Measurements from ENCODE around the gene FARS2. TPM values are rescaled to one million over a fixed set of nuclear protein-coding genes. Genes with fewer than 3 reads are reported as not detected.

The FARS2 gene
- total and polyA plus RNA-seq, 4 donors, result 9.2 to 31.4 (median 19.4) TPM

GRCh38 chr6:5403609-5404008, 142.3 kb downstream of the FARS2 start:
- TF ChIP-seq CTCF (IDR thresholded peaks at IDR 0.05; ENCODE audit: control extremely low read depth, extremely low read depth), result no peak
- DNase-seq (no peak), ATAC-seq (ENCODE audit: insufficient read depth, low FRiP score) (no peak)
- H3K9ac ChIP-seq (ENCODE audit: insufficient read depth in 1 of 2, low read length in 2 of 2), result no peak overlapping the region
- peaks cover 0 to 4% (median 0%) of the 10 kb centered on the region in 4 donors for H3K9me3 ChIP-seq (ENCODE audit: control insufficient read depth in 4 of 4, insufficient read depth in 3 of 4, low read length in 3 of 4)
- no peaks in the 10 kb centered on the region for H3K27me3 ChIP-seq (ENCODE audit: control insufficient read depth in 3 of 3, insufficient read depth in 3 of 3, low read length in 2 of 3)
- H3K4me3 ChIP-seq, result no peak overlapping the region
- no peak overlapping the region for H3K27ac ChIP-seq (ENCODE audit: low read depth in 1 of 2, low read length in 1 of 2)
- no peaks in the 10 kb centered on the region for H3K36me3 ChIP-seq (ENCODE audit: control insufficient read depth in 4 of 4, insufficient read depth in 4 of 4, low read length in 4 of 4)
- H3K4me1 ChIP-seq (ENCODE audit: control insufficient read depth in 5 of 5, insufficient read depth in 5 of 5, low read length in 5 of 5), result no peaks in the 10 kb centered on the region

GRCh38 chr6:5405976-5406375, 144.7 kb downstream of the FARS2 start:
- no peaks in the 10 kb centered on the region for H3K36me3 ChIP-seq (ENCODE audit: control insufficient read depth in 4 of 4, insufficient read depth in 4 of 4, low read length in 4 of 4)
- peaks cover 0 to 4% (median 0%) of the 10 kb centered on the region in 4 donors for H3K9me3 ChIP-seq (ENCODE audit: control insufficient read depth in 4 of 4, insufficient read depth in 3 of 4, low read length in 3 of 4)
- TF ChIP-seq CTCF (IDR thresholded peaks at IDR 0.05; ENCODE audit: control extremely low read depth, extremely low read depth), result no peak
- no peak overlapping the region for H3K4me3 ChIP-seq
- no peaks in the 10 kb centered on the region for H3K27me3 ChIP-seq (ENCODE audit: control insufficient read depth in 3 of 3, insufficient read depth in 3 of 3, low read length in 2 of 3)
- DNase-seq (no peak), ATAC-seq (ENCODE audit: insufficient read depth, low FRiP score) (no peak)
- 97% methylated on average over 4 of the region's 4 CpGs for WGBS, 2 donors
- no peak overlapping the region for H3K27ac ChIP-seq (ENCODE audit: low read depth in 1 of 2, low read length in 1 of 2)
- no peaks in the 10 kb centered on the region for H3K4me1 ChIP-seq (ENCODE audit: control insufficient read depth in 5 of 5, insufficient read depth in 5 of 5, low read length in 5 of 5)
- H3K9ac ChIP-seq (ENCODE audit: insufficient read depth in 1 of 2, low read length in 2 of 2), result no peak overlapping the region

- Histone ChIP-seq H3K9ac (ENCODE audit: insufficient read depth in 1 of 2, low read length in 2 of 2) (no peak overlapping the region), H3K4me3 (no peak overlapping the region), H3K27me3 (ENCODE audit: control insufficient read depth in 3 of 3, insufficient read depth in 3 of 3, low read length in 2 of 3) (no peaks in the 10 kb centered on the region), H3K4me1 (ENCODE audit: control insufficient read depth in 5 of 5, insufficient read depth in 5 of 5, low read length in 5 of 5) (no peaks in the 10 kb centered on the region), H3K27ac (ENCODE audit: low read depth in 1 of 2, low read length in 1 of 2) (no peak overlapping the region), H3K36me3 (ENCODE audit: control insufficient read depth in 4 of 4, insufficient read depth in 4 of 4, low read length in 4 of 4) (peaks cover 0 to 2% (median 0%) of the 10 kb centered on the region in 4 donors), H3K9me3 (ENCODE audit: control insufficient read depth in 4 of 4, insufficient read depth in 3 of 4, low read length in 3 of 4) (no peaks in the 10 kb centered on the region)
- DNase-seq, result no peak
- TF ChIP-seq CTCF (IDR thresholded peaks at IDR 0.05; ENCODE audit: control extremely low read depth, extremely low read depth), result no peak
- ATAC-seq (ENCODE audit: insufficient read depth, low FRiP score), result no peak
Measured at GRCh38 chr6:5411414-5411813, 150.1 kb downstream of the FARS2 start.

- H3K27ac ChIP-seq (ENCODE audit: low read depth in 1 of 2, low read length in 1 of 2), result no peak overlapping the region
- 87 to 92% methylated on average over 5 of the region's 5 CpGs for WGBS, 2 donors
- no peak overlapping the region for H3K9ac ChIP-seq (ENCODE audit: insufficient read depth in 1 of 2, low read length in 2 of 2)
- peaks cover 0 to 2% (median 0%) of the 10 kb centered on the region in 4 donors for H3K36me3 ChIP-seq (ENCODE audit: control insufficient read depth in 4 of 4, insufficient read depth in 4 of 4, low read length in 4 of 4)
- DNase-seq (no peak), ATAC-seq (ENCODE audit: insufficient read depth, low FRiP score) (no peak)
- no peak for TF ChIP-seq CTCF (IDR thresholded peaks at IDR 0.05; ENCODE audit: control extremely low read depth, extremely low read depth)
- H3K4me3 ChIP-seq, result no peak overlapping the region
- no peaks in the 10 kb centered on the region for H3K4me1 ChIP-seq (ENCODE audit: control insufficient read depth in 5 of 5, insufficient read depth in 5 of 5, low read length in 5 of 5)
- no peaks in the 10 kb centered on the region for H3K9me3 ChIP-seq (ENCODE audit: control insufficient read depth in 4 of 4, insufficient read depth in 3 of 4, low read length in 3 of 4)
- H3K27me3 ChIP-seq (ENCODE audit: control insufficient read depth in 3 of 3, insufficient read depth in 3 of 3, low read length in 2 of 3), result no peaks in the 10 kb centered on the region
Measured at GRCh38 chr6:5412017-5412416, 150.7 kb downstream of the FARS2 start.
